Peyer's patch (tissue), 4 donors: ENCODE data around the gene KRT33B. TPM values are rescaled to one million over a fixed set of nuclear protein-coding genes. Genes with fewer than 3 reads are reported as not detected.
"Not testable (repeated sequence)": the region's sequence is repeated elsewhere in the genome, so short reads cannot be mapped to it uniquely, and the experiment has no call there.

Experiments
- DNase-seq, 3 donors: peaks; one replicate each; pipeline ENCODE4 v3.0.0-alpha.2; 2017 to 2019
- H3K27ac ChIP-seq, 4 donors: fragments of 200-600 bp; sonication (generic); one replicate each; pipeline ENCODE4 v1.5.1; 2016 to 2019
- H3K27me3 ChIP-seq, 2 donors: fragments of 200-600 bp; sonication (generic); one replicate each; pipeline ENCODE4 v1.5.1; 2019
- H3K36me3 ChIP-seq, 3 donors: fragments of 200-600 bp; sonication (generic); one replicate each; pipeline ENCODE4 v1.5.1; 2016 to 2019
- H3K4me1 ChIP-seq, 4 donors: fragments of 200-600 bp; sonication (generic); one replicate each; pipeline ENCODE4 v1.5.1; 2016 to 2019
- H3K4me3 ChIP-seq, 4 donors: fragments of 200-600 bp; sonication (generic); 1 replicate in 3 of 4; 2 replicates in 1 of 4; pipeline ENCODE4 v1.5.1; 2016 to 2019; ENCODE audit warnings: mild to moderate bottlenecking in 1 of 4
- H3K9me3 ChIP-seq, 4 donors: fragments of 200-600 bp; sonication (generic); one replicate each; pipeline ENCODE4 v1.5.1; 2016 to 2019; ENCODE audit warnings: mild to moderate bottlenecking in 1 of 4
- POLR2A ChIP-seq, 2 donors: fragments of 450-650 bp; IDR thresholded peaks; one replicate each; pipeline ENCODE4 v1.5.1; 2017; ENCODE audit warnings: antibody characterized with exemption in 2 of 2, mild to moderate bottlenecking in 2 of 2, moderate library complexity in 2 of 2
- total RNA-seq, 4 donors: library from RNA; depleted of rRNA; stranded (reverse); fragments of >200 nt; gene quantifications; one replicate each; pipeline ENCODE4 v1.1.0, GENCODE V29; 2016
- TF ChIP-seq, protein P1 (sequence below), 6 experiments: fragments of 450-650 bp in 4 of 6; fragments of 200-600 bp in 2 of 6; sonication (generic) in 1 of 6; IDR thresholded peaks; one replicate each; pipeline ENCODE4 v1.5.1; 2017 to 2019; ENCODE audit warnings: antibody characterized with exemption in 6 of 6, mild to moderate bottlenecking in 3 of 6, moderate library complexity in 1 of 6

The KRT33B gene
- total RNA-seq, 4 donors from 2014 or later: not detected

DNA sequence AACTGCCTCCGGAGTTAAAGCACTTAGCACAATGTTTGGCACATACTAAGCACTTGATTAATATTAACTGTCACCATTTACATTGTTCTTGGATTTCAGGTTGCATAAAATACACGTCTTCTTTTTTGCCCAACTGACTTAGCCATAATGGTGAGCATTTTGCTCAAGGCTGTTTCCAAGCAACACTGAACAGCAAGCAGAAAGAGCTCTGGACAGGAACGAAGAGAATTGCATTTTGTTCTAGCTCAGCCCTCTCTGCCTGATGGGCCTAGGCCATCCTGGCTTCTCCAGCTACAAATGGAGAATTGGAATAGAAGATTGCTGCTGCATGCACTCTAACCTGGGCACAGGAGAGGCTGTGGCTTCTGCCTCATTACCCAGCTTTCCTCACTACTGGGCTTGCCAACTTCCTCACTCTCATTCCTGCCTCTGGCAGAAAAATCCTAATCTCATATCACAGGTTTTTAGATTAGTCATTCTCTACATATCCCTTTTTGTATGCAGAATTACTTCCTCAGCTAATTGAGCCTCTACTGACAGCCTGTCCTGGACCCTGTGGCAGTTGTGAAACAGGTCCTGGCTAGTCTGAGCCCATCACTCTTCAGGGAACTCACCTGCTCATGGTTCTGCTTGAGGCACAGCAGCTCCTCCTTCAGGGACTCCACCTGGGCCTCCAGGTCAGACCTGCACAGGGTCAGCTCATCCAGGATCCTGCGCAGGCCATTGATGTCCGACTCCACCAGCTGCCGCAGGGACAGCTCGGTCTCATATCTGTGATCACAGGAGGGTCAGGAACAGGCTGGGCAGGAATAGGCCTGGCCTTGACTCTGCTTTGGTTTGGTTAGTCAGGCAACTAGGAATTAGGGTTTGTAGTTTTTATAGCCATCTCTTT, 21.5 kb downstream of the KRT33B start:
- no peak for TF ChIP-seq POLR2A (IDR thresholded peaks at IDR 0.05)
- TF ChIP-seq, protein P1, sequence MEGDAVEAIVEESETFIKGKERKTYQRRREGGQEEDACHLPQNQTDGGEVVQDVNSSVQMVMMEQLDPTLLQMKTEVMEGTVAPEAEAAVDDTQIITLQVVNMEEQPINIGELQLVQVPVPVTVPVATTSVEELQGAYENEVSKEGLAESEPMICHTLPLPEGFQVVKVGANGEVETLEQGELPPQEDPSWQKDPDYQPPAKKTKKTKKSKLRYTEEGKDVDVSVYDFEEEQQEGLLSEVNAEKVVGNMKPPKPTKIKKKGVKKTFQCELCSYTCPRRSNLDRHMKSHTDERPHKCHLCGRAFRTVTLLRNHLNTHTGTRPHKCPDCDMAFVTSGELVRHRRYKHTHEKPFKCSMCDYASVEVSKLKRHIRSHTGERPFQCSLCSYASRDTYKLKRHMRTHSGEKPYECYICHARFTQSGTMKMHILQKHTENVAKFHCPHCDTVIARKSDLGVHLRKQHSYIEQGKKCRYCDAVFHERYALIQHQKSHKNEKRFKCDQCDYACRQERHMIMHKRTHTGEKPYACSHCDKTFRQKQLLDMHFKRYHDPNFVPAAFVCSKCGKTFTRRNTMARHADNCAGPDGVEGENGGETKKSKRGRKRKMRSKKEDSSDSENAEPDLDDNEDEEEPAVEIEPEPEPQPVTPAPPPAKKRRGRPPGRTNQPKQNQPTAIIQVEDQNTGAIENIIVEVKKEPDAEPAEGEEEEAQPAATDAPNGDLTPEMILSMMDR (IDR thresholded peaks at IDR 0.05): no peak
- no peaks in the 10 kb centered on the region for H3K4me1 ChIP-seq
- no peak for DNase-seq
- no peak overlapping the region for H3K4me3 ChIP-seq
- H3K36me3 ChIP-seq: no peaks in the 10 kb centered on the region
- no peaks in the 10 kb centered on the region for H3K9me3 ChIP-seq
- H3K27me3 ChIP-seq: no peaks in the 10 kb centered on the region
- no peak overlapping the region for H3K27ac ChIP-seq

DNA sequence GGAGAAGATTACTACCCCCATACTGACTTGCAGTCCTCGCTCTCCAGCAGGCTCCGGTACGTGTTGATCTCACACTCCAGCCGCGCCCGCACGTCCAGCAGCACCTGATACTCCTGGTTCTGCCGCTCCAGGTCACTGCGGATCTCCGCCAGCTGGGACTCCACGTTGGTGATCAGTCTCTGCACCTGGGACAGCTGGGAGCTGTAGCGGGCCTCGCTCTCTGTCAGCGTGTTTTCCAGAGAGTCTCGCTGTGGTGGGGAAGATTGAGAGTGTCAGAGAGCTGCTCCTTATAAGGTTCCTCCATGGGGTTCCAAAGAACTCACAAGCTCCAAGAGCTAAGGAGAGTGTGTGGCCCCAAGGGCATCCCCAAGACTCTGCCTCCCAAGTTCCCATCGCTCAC, 23.2 kb downstream of the KRT33B start:
- DNase-seq, H3K4me1 ChIP-seq, H3K4me3 ChIP-seq, H3K27ac ChIP-seq, H3K9me3 ChIP-seq, H3K36me3 ChIP-seq, H3K27me3 ChIP-seq: not testable (repeated sequence)

DNA sequence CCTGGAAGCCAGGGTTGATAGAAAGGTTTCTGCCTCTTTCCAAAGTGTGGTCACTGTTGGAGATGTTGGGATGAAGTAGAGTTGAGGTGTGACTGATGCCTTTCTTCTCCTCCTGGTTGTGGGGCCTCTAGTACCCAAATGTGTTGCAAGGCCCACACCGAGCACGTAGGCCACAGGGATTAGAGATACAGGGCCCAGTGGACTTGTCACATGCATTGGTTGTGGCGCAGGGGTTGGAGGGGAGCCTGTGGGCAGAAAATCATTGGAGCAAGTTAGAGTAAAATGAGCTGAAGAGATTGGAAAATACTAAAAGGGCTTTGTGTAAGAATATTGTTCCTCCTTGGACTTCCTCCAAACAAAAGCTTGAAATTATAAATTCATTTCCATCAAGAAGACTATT, 23.6 kb downstream of the KRT33B start:
- Histone ChIP-seq H3K27me3 (no peaks in the 10 kb centered on the region), H3K4me1 (no peaks in the 10 kb centered on the region), H3K27ac (no peak overlapping the region), H3K9me3 (no peaks in the 10 kb centered on the region), H3K36me3 (no peaks in the 10 kb centered on the region), H3K4me3 (no peak overlapping the region)
- DNase-seq: no peak
- TF ChIP-seq, protein P1 (IDR thresholded peaks at IDR 0.05): no peak
- TF ChIP-seq POLR2A (IDR thresholded peaks at IDR 0.05): no peak

DNA sequence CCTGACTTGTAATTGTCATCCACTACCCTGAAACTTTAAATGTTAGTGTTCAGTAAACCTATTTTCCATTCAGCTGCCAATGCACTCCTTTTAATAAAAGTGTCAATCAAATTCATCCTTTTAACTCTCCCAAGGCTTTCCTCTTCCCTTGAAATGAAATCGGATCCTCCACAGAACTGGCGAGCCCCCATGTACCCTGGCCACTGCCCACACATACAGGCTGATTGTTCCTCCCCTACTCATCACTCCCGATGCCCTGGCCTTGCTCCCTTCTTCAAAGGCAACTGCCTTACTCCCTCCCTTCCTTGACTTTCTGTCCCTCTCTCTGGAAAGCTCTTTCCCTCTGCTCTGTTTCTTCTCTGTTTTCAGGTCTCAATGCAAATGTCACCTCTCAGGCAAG, 26.6 kb downstream of the KRT33B start:
- no peak for TF ChIP-seq POLR2A (IDR thresholded peaks at IDR 0.05)
- TF ChIP-seq, protein P1 (IDR thresholded peaks at IDR 0.05): no peak
- H3K27me3 ChIP-seq: no peaks in the 10 kb centered on the region

DNA sequence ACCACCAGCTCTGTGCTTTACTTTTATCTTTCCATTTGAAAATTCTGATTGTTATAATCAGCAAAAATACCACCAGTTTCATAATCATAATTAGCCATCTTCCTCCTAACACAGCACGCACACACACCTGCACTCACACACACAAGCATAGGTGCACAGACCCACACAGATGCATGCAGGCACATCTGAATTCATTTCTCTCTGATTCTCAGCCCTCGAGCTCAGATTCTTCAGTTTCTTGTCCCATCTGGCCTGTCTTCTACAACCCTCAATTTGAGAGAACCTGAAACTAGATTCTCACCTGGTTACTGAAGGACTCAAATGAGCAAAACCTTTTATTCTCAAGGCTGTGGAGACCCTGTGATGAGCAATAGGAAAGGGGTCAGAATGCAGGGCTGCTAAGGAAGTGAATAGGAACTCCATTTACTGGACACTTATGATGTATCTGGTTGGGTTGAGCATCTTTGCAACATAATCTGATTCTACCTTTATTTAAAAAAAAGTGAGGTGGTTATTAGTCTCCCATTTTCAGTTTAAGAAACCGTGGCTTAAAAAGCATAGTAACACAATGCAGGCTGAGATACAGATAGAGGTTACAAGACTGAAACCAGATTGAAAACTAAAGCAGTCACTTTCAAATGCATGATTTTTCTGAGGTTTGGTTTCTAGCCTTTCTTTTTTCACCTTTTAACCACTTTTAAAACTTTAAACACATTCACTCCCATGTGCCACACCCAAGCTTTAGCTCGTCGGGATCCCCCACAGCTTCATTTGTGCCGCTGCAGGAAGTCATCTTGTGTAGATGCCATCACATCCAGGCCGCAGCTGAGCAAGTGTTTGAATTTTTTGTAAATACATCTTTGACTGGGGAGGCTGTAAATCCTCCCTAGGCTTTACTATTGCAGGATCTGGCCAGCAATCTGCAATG, 28.4 kb downstream of the KRT33B start:
- Histone ChIP-seq H3K4me1 (no peaks in the 10 kb centered on the region), H3K27me3 (no peaks in the 10 kb centered on the region), H3K9me3 (no peaks in the 10 kb centered on the region), H3K36me3 (no peaks in the 10 kb centered on the region), H3K4me3 (no peak overlapping the region), H3K27ac (no peak overlapping the region)
- DNase-seq: no peak
- no peak for TF ChIP-seq POLR2A (IDR thresholded peaks at IDR 0.05)
- TF ChIP-seq, protein P1 (IDR thresholded peaks at IDR 0.05): no peak

More for the DNA sequence above, 26.6 kb downstream of the KRT33B start:
- no peaks in the 10 kb centered on the region for H3K4me1 ChIP-seq
- H3K9me3 ChIP-seq: no peaks in the 10 kb centered on the region
- H3K27ac ChIP-seq: no peak overlapping the region
- DNase-seq: no peak
- no peak overlapping the region for H3K4me3 ChIP-seq
- H3K36me3 ChIP-seq: no peaks in the 10 kb centered on the region

DNA sequence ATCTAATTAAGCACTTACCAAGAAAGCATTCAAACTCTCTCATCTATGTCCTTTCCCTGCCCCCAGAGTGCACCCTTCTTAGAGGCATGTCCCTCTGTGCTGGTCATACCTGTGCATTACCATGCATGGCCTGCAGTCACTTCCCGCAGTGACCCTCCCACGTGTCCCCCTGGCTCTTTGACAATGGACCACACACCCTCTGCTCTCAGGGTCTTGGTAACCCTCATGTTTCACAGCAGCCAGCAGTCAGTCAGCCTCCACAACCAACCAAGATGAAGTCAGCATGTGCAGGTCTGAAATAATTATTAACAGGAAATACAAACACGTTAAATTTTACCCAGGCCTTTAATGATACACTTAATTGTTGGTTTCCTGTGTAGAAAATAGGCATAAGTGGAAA, 29.1 kb downstream of the KRT33B start:
- TF ChIP-seq POLR2A (IDR thresholded peaks at IDR 0.05): no peak
- TF ChIP-seq, protein P1 (IDR thresholded peaks at IDR 0.05): no peak
- H3K4me1 ChIP-seq: no peaks in the 10 kb centered on the region
- H3K4me3 ChIP-seq: no peak overlapping the region
- no peaks in the 10 kb centered on the region for H3K9me3 ChIP-seq
- H3K36me3 ChIP-seq: no peaks in the 10 kb centered on the region
- H3K27ac ChIP-seq: peak overlapping the region in 1 of 4 donors; percentile 13
- H3K27me3 ChIP-seq: no peaks in the 10 kb centered on the region
- DNase-seq: no peak
